Bronchial epithelial cell (primary cell): ENCODE measurements around the gene TMEM272. TPM values are rescaled to one million over a fixed set of nuclear protein-coding genes. Genes with fewer than 3 reads are reported as not detected.

Source experiments
- DNase-seq: peaks from one replicate; pipeline ENCODE4 v3.0.0-alpha.2; 2010; ENCODE audit warnings: low read depth
- FAIRE-seq: peaks from 2 replicates; lab custom pipeline; 2011; peaks lifted over from hg19 to GRCh38; lab: Jason Lieb, UNC
- H3K27me3 ChIP-seq: 2 replicates; pipeline ENCODE4 v1.5.1; 2011; ENCODE audit warnings: low read length; ENCODE audit not compliant: control insufficient read depth, insufficient read depth
- H3K36me3 ChIP-seq: 2 replicates; pipeline ENCODE4 v1.5.1; 2011; ENCODE audit warnings: low read length; ENCODE audit not compliant: control insufficient read depth, insufficient read depth
- H3K4me3 ChIP-seq: 2 replicates; pipeline ENCODE4 v1.5.1; 2011; ENCODE audit warnings: mild to moderate bottlenecking, low read depth, low read length, control low read depth
- CTCF ChIP-seq: IDR thresholded peaks from 2 replicates; pipeline ENCODE4 v1.5.1; 2011; ENCODE audit warnings: mild to moderate bottlenecking, moderate library complexity, low read length, control low read depth, inconsistent platforms; ENCODE audit not compliant: insufficient read depth, severe bottlenecking
- total RNA-seq: library from RNA; depleted of rRNA; stranded (reverse); fragments of >200 nt; gene quantifications from 2 replicates; pipeline ENCODE4 v1.2.1, GENCODE V29; 2014

The TMEM272 gene
- total RNA-seq, 1 donor from 2014 or later, result not detected

- DNase-seq, result no peak
- no peaks in the 10 kb centered on the region for H3K36me3 ChIP-seq
- TF ChIP-seq CTCF, result no peak
- H3K27me3 ChIP-seq, result no peaks in the 10 kb centered on the region
- FAIRE-seq, result no peak
- no peak overlapping the region for H3K4me3 ChIP-seq
These were observed 48.4 kb downstream of the TMEM272 start for GRCh38 chr13:51796546-51796945.

- no peaks in the 10 kb centered on the region for H3K27me3 ChIP-seq
- TF ChIP-seq CTCF, result no peak
- FAIRE-seq, result peak; percentile 84
- H3K4me3 ChIP-seq, result no peak overlapping the region
- no peaks in the 10 kb centered on the region for H3K36me3 ChIP-seq
- DNase-seq, result no peak
These were observed 49.6 kb downstream of the TMEM272 start for GRCh38 chr13:51795419-51795818.

GRCh38 chr13:51794964-51795363 is 50.0 kb downstream of the TMEM272 start:
- no peak for TF ChIP-seq CTCF
- DNase-seq (no peak), FAIRE-seq (no peak)
- Histone ChIP-seq H3K4me3 (no peak overlapping the region), H3K27me3 (no peaks in the 10 kb centered on the region), H3K36me3 (no peaks in the 10 kb centered on the region)

- peak; percentile 91 for FAIRE-seq
- Histone ChIP-seq H3K4me3 (no peak overlapping the region), H3K36me3 (no peaks in the 10 kb centered on the region), H3K27me3 (no peaks in the 10 kb centered on the region)
- DNase-seq, result peak; percentile 86
- no peak for TF ChIP-seq CTCF
These were observed 51.3 kb downstream of the TMEM272 start for GRCh38 chr13:51793570-51794271.

GRCh38 chr13:51786425-51787265 is 58.3 kb downstream of the TMEM272 start:
- Histone ChIP-seq H3K4me3 (no peak overlapping the region), H3K27me3 (no peaks in the 10 kb centered on the region), H3K36me3 (no peaks in the 10 kb centered on the region)
- no peak for TF ChIP-seq CTCF
- no peak for DNase-seq
- FAIRE-seq, result no peak
